Activated CD4-positive, CD25-positive, alpha-beta regulatory T cell treated with anti-CD3 and anti-CD28 coated beads, Interleukin-2, amount 50 U/mL, for 24 hours (primary cell): ENCODE data around the gene RASA4B.
"Not testable (repeated sequence)": the region's sequence is repeated elsewhere in the genome, so short reads cannot be mapped to it uniquely, and the experiment has no call there.

ENCODE experiments used
- ATAC-seq, 2 donors: fragments of 150-1000 bp; cut with Tn5 transposase; one replicate each; pipeline ENCODE4 v1.10.0; 2021; ENCODE audit warnings: mild to moderate bottlenecking in 1 of 2, moderate library complexity in 1 of 2

The RASA4B gene

GRCh38 chr7:102510575-102510974 lies 7.0 kb downstream of the RASA4B start:
- not testable (repeated sequence) for ATAC-seq

- not testable (repeated sequence) for ATAC-seq
Observed at GRCh38 chr7:102507410-102508088, 10.0 kb downstream of the RASA4B start.

- ATAC-seq, result not testable (repeated sequence)
Observed at GRCh38 chr7:102505298-102506185, 12.0 kb downstream of the RASA4B start.

GRCh38 chr7:102503141-102503540 lies 14.4 kb downstream of the RASA4B start:
- not testable (repeated sequence) for ATAC-seq

GRCh38 chr7:102498321-102498720 lies 19.3 kb downstream of the RASA4B start:
- not testable (repeated sequence) for ATAC-seq

- not testable (repeated sequence) for ATAC-seq
Observed at GRCh38 chr7:102497308-102497707, 20.3 kb downstream of the RASA4B start.

- not testable (repeated sequence) for ATAC-seq
Observed at GRCh38 chr7:102496861-102497260, 20.7 kb downstream of the RASA4B start.

- ATAC-seq, result peak; percentile 74 to 83
Observed at GRCh38 chr7:102494473-102495149, 23.0 kb downstream of the RASA4B start.

GRCh38 chr7:102494026-102494425 lies 23.6 kb downstream of the RASA4B start:
- ATAC-seq, result not testable (repeated sequence)

- ATAC-seq, result peak; percentile 14 to 28
Observed at GRCh38 chr7:102493220-102493935, 24.2 kb downstream of the RASA4B start.

- ATAC-seq, result peak; percentile 47 to 59
Observed at GRCh38 chr7:102490529-102491075, 27.0 kb downstream of the RASA4B start.

- not testable (repeated sequence) for ATAC-seq
Observed at GRCh38 chr7:102484317-102484716, 33.3 kb downstream of the RASA4B start.

- not testable (repeated sequence) for ATAC-seq
Observed at GRCh38 chr7:102481962-102482361, 35.6 kb downstream of the RASA4B start.

- not testable (repeated sequence) for ATAC-seq
Observed at GRCh38 chr7:102479982-102480637, 37.5 kb downstream of the RASA4B start.

- peak; percentile 8 to 12 for ATAC-seq
Observed at GRCh38 chr7:102479209-102479584, 38.4 kb downstream of the RASA4B start.

- ATAC-seq, result peak; percentile 88
Observed at GRCh38 chr7:102478314-102479208, 39.0 kb downstream of the RASA4B start, which contains the start of gene POLR2J. POLR2J (minus strand) TSS chr7:102478922; CDS start chr7:102478860, 62 bp downstream.

- ATAC-seq, result not testable (repeated sequence)
Observed at GRCh38 chr7:102474736-102475435, 42.7 kb downstream of the RASA4B start.

- ATAC-seq, result not testable (repeated sequence)
Observed at GRCh38 chr7:102474116-102474515, 43.5 kb downstream of the RASA4B start.

- ATAC-seq, result no peak
Observed at GRCh38 chr7:102473271-102473991, 44.1 kb downstream of the RASA4B start.
